Endodermal cell (in vitro differentiated cells): ENCODE data around the gene NCBP3. TPM values are rescaled to one million over a fixed set of nuclear protein-coding genes. Genes with fewer than 3 reads are reported as not detected.
A peak's percentile ranks its signal among the peaks of the same experiment; 100 is the strongest.

Experiments
- DNase-seq: peaks from one replicate; pipeline ENCODE4 v3.0.0-alpha.2; 2017
- H3K27ac ChIP-seq: 2 replicates; pipeline ENCODE4 v1.5.1; 2013; ENCODE audit warnings: mild to moderate bottlenecking, low read depth, low read length, moderate library complexity
- H3K27me3 ChIP-seq: 2 replicates; pipeline ENCODE4 v1.6.1; 2013; ENCODE audit warnings: mild to moderate bottlenecking, low read length, moderate library complexity; ENCODE audit not compliant: insufficient read depth, control insufficient read depth, poor library complexity, severe bottlenecking
- H3K36me3 ChIP-seq: 2 replicates; pipeline ENCODE4 v1.7.0; 2013; ENCODE audit warnings: mild to moderate bottlenecking, low read length, moderate library complexity; ENCODE audit not compliant: control insufficient read depth, insufficient read depth
- H3K4me1 ChIP-seq: one replicate; pipeline ENCODE4 v1.7.0; 2013; ENCODE audit warnings: low read length; ENCODE audit not compliant: control insufficient read depth, insufficient read depth
- H3K4me3 ChIP-seq: 2 replicates; pipeline ENCODE4 v1.5.1; 2013; ENCODE audit warnings: mild to moderate bottlenecking, low read length, moderate library complexity
- H3K9ac ChIP-seq: 2 replicates; pipeline ENCODE4 v1.6.1; 2013; ENCODE audit warnings: mild to moderate bottlenecking, low read length, moderate library complexity; ENCODE audit not compliant: poor library complexity, severe bottlenecking; ENCODE audit errors: extremely low read depth
- H3K9me3 ChIP-seq: 2 replicates; pipeline ENCODE4 v1.6.1; 2013; ENCODE audit warnings: mild to moderate bottlenecking, low read length, moderate library complexity; ENCODE audit not compliant: control insufficient read depth
- H3K27ac Mint-ChIP-seq: 2 replicates; pipeline ENCODE4 v1.8.0; 2020; ENCODE audit warnings: mixed read lengths
- H3K27me3 Mint-ChIP-seq: 2 replicates; pipeline ENCODE4 v1.8.0; 2021; ENCODE audit warnings: mild to moderate bottlenecking, mixed read lengths; ENCODE audit not compliant: insufficient read depth
- H3K36me3 Mint-ChIP-seq: 2 replicates; pipeline ENCODE4 v1.8.0; 2020; ENCODE audit warnings: low read depth, mixed read lengths
- H3K4me1 Mint-ChIP-seq: 2 replicates; pipeline ENCODE4 v1.8.0; 2020; ENCODE audit warnings: mixed read lengths
- H3K4me3 Mint-ChIP-seq: 2 replicates; pipeline ENCODE4 v1.8.0; 2020; ENCODE audit warnings: mild to moderate bottlenecking, moderate library complexity, mixed read lengths
- H3K9me3 Mint-ChIP-seq: 2 replicates; pipeline ENCODE4 v1.8.0; 2020; ENCODE audit warnings: mild to moderate bottlenecking, mixed read lengths
- WGBS, 2 experiments: methylation state at CpG; one replicate each; pipeline versions ENCODE4 v1.1.5 to v1.1.7; 2013; ENCODE audit warnings: missing lambda C conversion rate in 2 of 2, mixed read lengths in 1 of 2; ENCODE audit not compliant: insufficient coverage in 1 of 2, insufficient read length in 1 of 2; 5-methylcytosine and 5-hydroxymethylcytosine counted together
- total RNA-seq, 2 donors: library from RNA; stranded (reverse); fragmentation: NEBNext Ultra II Directional in 1 of 2; extraction: Animal tissue kit (Norgen Biotek cat#: 25700) in 1 of 2; gene quantifications; 2 replicates in 1 of 2; 3 replicates in 1 of 2; pipeline ENCODE4 v1.2.1, GENCODE V29; 2021
- TF ChIP-seq, protein P1 (sequence below): fragments of 200-600 bp; sonication (generic); conservative IDR thresholded peaks from 2 replicates; pipeline ENCODE4 v1.5.0; 2021; ENCODE audit warnings: antibody characterized with exemption, mild to moderate bottlenecking

The NCBP3 gene
- total RNA-seq, 2 donors from 2014 or later: 74.5 to 75.9 TPM

GRCh38 chr17:3835410-3836229, 10.4 kb downstream of the NCBP3 start:
- Mint-ChIP-seq H3K9me3 (no peaks in the 10 kb centered on the region), H3K36me3 (peaks cover 65% of the 10 kb centered on the region), H3K27ac (no peak overlapping the region), H3K27me3 (no peaks in the 10 kb centered on the region), H3K4me1 (no peaks in the 10 kb centered on the region), H3K4me3 (no peak overlapping the region)
- H3K9ac ChIP-seq: no peak overlapping the region
- WGBS, 2 experiments: 89% methylated on average over 8 to 13 of the region's 14 CpGs
- no peaks in the 10 kb centered on the region for H3K4me1 ChIP-seq
- DNase-seq: no peak
- H3K4me3 ChIP-seq: no peak overlapping the region
- peaks cover 64% of the 10 kb centered on the region for H3K36me3 ChIP-seq
- TF ChIP-seq, protein P1, sequence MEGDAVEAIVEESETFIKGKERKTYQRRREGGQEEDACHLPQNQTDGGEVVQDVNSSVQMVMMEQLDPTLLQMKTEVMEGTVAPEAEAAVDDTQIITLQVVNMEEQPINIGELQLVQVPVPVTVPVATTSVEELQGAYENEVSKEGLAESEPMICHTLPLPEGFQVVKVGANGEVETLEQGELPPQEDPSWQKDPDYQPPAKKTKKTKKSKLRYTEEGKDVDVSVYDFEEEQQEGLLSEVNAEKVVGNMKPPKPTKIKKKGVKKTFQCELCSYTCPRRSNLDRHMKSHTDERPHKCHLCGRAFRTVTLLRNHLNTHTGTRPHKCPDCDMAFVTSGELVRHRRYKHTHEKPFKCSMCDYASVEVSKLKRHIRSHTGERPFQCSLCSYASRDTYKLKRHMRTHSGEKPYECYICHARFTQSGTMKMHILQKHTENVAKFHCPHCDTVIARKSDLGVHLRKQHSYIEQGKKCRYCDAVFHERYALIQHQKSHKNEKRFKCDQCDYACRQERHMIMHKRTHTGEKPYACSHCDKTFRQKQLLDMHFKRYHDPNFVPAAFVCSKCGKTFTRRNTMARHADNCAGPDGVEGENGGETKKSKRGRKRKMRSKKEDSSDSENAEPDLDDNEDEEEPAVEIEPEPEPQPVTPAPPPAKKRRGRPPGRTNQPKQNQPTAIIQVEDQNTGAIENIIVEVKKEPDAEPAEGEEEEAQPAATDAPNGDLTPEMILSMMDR: no peak
- no peak overlapping the region for H3K27ac ChIP-seq
- H3K27me3 ChIP-seq: no peaks in the 10 kb centered on the region
- H3K9me3 ChIP-seq: no peaks in the 10 kb centered on the region

GRCh38 chr17:3834811-3835210, 11.2 kb downstream of the NCBP3 start:
- no peaks in the 10 kb centered on the region for H3K27me3 Mint-ChIP-seq
- TF ChIP-seq, protein P1: no peak
- Histone ChIP-seq H3K27ac (no peak overlapping the region), H3K36me3 (peaks cover 61% of the 10 kb centered on the region), H3K27me3 (no peaks in the 10 kb centered on the region), H3K9ac (no peak overlapping the region), H3K9me3 (no peaks in the 10 kb centered on the region), H3K4me3 (no peak overlapping the region), H3K4me1 (no peaks in the 10 kb centered on the region)
- peaks cover 62% of the 10 kb centered on the region for H3K36me3 Mint-ChIP-seq
- no peak for DNase-seq
- no peaks in the 10 kb centered on the region for H3K4me1 Mint-ChIP-seq
- WGBS, 2 experiments: 95 to 100% methylated on average over 2 to 4 of the region's 4 CpGs
- no peak overlapping the region for H3K27ac Mint-ChIP-seq
- no peaks in the 10 kb centered on the region for H3K9me3 Mint-ChIP-seq
- H3K4me3 Mint-ChIP-seq: no peak overlapping the region

DNA sequence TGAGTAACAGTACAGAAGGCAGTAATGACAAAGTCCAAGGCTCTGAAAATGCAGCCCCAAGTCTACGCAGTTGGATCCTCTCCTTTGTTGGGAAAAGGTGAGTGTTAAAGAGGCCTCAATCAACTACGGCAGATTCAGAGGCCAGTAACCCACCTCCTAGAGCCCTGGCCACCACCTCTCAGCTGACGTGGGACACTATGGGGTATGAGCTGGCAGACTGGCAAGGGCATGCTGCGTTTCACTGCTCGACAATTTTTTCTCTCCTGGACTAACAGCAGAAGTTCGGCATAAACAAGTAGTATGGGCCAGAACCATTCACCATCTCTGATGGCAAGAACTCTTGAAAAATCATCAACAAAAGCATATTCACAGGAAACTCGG, 17.2 kb downstream of the NCBP3 start:
- Histone ChIP-seq H3K9ac (no peak overlapping the region), H3K9me3 (no peaks in the 10 kb centered on the region), H3K36me3 (peaks cover 70% of the 10 kb centered on the region), H3K27ac (no peak overlapping the region), H3K27me3 (no peaks in the 10 kb centered on the region), H3K4me1 (no peaks in the 10 kb centered on the region), H3K4me3 (no peak overlapping the region)
- DNase-seq: no peak
- TF ChIP-seq, protein P1: no peak
- 81 to 94% methylated on average over 3 to 7 of the region's 7 CpGs for WGBS, 2 experiments
- H3K27me3 Mint-ChIP-seq: no peaks in the 10 kb centered on the region
- no peaks in the 10 kb centered on the region for H3K9me3 Mint-ChIP-seq
- peaks cover 64% of the 10 kb centered on the region for H3K36me3 Mint-ChIP-seq
- H3K4me3 Mint-ChIP-seq: no peak overlapping the region
- peak overlapping the region; percentile 24 for H3K27ac Mint-ChIP-seq
- H3K4me1 Mint-ChIP-seq: no peaks in the 10 kb centered on the region
